Testis (tissue), 2 donors: ENCODE results near the gene MAGEB3.

Experiments
- POLR2A ChIP-seq: fragments of 450-650 bp; IDR thresholded peaks from one replicate; pipeline ENCODE4 v1.6.1; 2017; ENCODE audit warnings: antibody characterized with exemption, mild to moderate bottlenecking, moderate library complexity
- TF ChIP-seq, protein P1 (sequence below), 3 experiments: fragments of 450-650 bp in 2 of 3; fragments of 200-600 bp in 1 of 3; sonication (generic) in 1 of 3; IDR thresholded peaks; one replicate each; pipeline ENCODE4 v1.5.1; 2016 to 2019; ENCODE audit warnings: antibody characterized with exemption in 3 of 3, mild to moderate bottlenecking in 2 of 3, moderate library complexity in 1 of 3

DNA sequence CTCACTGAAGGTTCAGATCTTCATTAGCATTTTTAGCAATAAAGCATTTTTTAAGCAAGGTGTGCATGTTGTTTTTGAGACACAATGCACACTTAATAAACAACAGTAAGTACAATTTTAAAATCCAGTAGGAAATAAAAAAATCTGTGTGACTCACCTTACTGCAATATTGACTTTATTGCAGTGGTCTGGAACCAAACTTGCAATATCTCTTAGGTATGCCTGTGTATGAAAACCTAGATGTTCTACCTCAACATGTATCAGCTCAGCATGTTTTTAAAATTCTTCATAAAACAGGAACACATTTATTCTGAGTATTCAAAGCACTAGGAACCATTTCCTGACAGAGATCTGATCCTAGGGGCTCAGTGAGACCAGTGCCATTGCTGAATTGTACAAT is 52.1 kb downstream of the MAGEB3 start:
- TF ChIP-seq, protein P1, sequence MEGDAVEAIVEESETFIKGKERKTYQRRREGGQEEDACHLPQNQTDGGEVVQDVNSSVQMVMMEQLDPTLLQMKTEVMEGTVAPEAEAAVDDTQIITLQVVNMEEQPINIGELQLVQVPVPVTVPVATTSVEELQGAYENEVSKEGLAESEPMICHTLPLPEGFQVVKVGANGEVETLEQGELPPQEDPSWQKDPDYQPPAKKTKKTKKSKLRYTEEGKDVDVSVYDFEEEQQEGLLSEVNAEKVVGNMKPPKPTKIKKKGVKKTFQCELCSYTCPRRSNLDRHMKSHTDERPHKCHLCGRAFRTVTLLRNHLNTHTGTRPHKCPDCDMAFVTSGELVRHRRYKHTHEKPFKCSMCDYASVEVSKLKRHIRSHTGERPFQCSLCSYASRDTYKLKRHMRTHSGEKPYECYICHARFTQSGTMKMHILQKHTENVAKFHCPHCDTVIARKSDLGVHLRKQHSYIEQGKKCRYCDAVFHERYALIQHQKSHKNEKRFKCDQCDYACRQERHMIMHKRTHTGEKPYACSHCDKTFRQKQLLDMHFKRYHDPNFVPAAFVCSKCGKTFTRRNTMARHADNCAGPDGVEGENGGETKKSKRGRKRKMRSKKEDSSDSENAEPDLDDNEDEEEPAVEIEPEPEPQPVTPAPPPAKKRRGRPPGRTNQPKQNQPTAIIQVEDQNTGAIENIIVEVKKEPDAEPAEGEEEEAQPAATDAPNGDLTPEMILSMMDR (IDR thresholded peaks at IDR 0.05), result no peak
- no peak for TF ChIP-seq POLR2A
